Fibroblast of skin of abdomen (primary cell): ENCODE results near the gene DMD.

ENCODE experiments used
- DNase-seq: peaks from one replicate; pipeline ENCODE4 v3.0.0-alpha.2; 2013

The DMD gene

GRCh38 chrX:31154946-31155345 is 2056.4 kb downstream of the DMD start:
- DNase-seq: no peak

- DNase-seq: no peak
Measured at GRCh38 chrX:31153475-31154047, 2057.8 kb downstream of the DMD start.

GRCh38 chrX:31147175-31147574 is 2064.2 kb downstream of the DMD start:
- DNase-seq: no peak

- no peak for DNase-seq
Measured at GRCh38 chrX:31139961-31140360, 2071.4 kb downstream of the DMD start.

- DNase-seq: no peak
Measured at GRCh38 chrX:31138124-31138523, 2073.2 kb downstream of the DMD start.

DNA sequence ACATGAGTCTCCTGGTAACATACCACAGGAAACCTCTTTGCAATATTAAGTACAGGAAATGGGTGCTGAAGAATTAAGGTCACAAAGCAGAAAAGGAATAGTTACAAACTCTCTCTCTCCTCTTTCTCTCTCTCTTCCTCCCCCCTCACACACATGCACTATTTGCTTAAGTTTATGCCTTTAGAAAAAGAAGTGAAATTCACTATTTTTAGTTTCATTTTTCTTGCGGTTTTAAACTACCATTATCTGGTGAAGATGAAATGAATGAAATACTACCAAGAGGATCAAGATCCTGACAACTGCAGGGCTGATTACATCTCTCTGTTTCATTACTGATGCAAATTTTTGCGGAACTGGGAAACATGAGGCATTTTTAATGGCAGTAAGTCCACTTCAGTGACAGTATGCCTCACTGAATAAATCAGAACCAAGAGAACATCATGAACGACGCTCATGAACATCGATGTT is 2075.2 kb downstream of the DMD start:
- no peak for DNase-seq

GRCh38 chrX:31132821-31133241 is 2078.5 kb downstream of the DMD start:
- DNase-seq: no peak

DNA sequence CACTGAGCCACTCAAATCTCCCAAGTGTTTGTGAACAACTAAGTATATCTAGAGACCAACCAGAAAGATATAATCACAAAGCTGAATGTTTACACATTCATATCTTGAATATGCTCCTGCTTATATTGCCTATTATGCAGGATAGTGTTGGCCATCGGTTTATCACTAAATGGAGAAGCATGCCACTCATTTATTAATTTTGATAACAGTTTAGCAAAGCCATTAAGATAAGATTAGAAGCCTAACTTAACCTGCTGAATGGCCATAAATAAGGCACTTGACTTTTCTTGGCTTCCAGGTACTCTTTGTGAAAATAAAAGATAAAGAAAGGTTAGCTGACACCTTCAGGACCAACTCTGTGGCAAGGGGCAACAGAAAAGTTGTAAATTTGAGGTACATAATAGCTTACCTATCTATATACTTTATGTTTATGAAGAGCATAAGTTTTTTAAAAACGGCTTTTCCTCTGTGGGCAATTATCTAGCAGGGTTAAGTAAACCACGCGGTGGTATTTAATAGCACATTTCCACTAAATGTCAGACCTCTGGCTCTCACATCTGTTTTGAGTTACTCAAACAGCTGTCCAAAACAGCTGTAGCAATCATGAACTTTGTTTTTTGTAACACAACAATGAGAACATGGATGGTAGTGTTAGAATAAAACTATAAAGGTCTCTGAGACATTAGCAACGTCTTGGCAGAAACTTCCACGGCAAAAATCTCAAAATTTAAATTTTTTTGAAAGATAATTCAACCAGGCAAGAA is 2080.7 kb downstream of the DMD start:
- DNase-seq: no peak

DNA sequence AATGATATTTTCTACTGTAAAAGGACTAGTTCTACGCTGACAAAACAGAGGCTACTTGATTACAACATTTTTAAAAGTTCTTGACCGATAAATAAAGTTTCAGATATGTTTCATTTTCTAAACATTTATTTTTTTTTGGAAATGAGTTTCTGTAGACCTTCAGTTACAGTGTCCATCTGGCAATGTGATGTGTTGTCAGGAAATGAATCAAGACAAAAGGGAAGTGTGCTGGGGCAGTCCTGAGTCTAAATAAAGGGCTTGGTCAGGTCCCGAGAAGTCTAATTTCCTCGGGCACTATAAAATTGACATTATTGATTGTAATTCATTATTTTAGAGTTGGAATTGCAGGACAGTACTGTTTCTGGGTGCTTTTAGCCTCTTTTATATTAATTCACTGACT is 2082.5 kb downstream of the DMD start:
- DNase-seq: no peak

DNA sequence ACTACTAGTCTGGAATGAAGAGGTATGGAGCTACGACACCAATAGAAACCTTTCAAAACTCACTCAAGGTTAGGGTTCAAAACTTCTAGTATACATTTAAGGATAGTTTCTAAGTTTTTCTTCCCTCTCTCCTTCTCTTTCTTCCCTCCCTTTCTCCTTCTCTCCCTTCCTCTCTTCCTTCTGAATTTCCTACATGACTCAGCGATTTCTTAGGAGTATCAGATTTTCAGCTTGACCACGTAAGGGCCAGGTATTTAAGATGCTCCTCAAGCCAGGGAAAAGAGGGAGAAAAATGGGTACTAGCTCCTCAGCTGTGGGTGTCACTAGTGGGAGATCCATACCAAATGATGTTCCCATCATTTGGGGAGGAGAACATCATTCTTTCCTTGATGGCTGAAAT is 2083.6 kb downstream of the DMD start:
- DNase-seq: no peak

- DNase-seq: peak; percentile 23
Measured at GRCh38 chrX:31126205-31126604, 2085.1 kb downstream of the DMD start.

GRCh38 chrX:31124536-31124935 is 2086.8 kb downstream of the DMD start:
- DNase-seq: no peak

GRCh38 chrX:31123335-31123734 is 2088.0 kb downstream of the DMD start:
- no peak for DNase-seq

DNA sequence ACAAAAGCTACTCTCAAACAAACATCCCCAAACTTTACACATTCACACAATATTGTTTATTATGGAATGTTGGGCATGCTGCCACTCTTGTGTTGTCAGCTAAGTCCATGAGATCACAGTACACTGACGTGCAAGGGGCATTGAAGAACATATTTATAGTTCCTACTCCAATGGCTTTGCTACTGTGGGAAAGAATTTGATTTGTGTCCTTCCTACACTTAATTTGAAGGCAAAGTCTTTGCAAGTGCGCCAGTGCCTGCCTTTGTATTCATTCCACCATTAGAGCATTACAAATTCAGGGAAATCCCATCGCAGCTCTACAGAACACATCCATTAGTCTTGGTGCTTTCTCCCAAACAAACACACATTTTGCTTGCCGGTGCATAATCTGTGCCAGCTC is 2094.1 kb downstream of the DMD start:
- DNase-seq: no peak

- DNase-seq: no peak
Measured at GRCh38 chrX:31115398-31115797, 2096.0 kb downstream of the DMD start.

DNA sequence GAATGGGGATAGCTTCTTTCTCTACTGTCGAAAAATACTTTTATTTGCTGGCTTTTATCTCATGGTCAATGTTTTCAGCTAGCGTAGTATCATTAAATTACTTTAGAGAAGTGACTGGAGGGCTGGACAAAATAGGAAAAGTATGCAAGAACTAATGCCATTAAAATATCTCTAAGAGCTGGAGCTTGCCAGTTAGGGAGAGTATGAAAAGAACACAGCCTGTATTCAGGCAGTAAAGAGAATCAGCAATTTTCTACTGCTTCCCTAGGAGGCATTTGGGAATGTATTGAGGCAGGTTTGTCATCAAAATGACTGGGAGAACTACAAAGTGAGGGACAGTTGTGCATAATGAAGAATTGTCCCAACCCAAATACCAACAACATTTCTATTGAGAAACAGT is 2096.5 kb downstream of the DMD start:
- no peak for DNase-seq

DNA sequence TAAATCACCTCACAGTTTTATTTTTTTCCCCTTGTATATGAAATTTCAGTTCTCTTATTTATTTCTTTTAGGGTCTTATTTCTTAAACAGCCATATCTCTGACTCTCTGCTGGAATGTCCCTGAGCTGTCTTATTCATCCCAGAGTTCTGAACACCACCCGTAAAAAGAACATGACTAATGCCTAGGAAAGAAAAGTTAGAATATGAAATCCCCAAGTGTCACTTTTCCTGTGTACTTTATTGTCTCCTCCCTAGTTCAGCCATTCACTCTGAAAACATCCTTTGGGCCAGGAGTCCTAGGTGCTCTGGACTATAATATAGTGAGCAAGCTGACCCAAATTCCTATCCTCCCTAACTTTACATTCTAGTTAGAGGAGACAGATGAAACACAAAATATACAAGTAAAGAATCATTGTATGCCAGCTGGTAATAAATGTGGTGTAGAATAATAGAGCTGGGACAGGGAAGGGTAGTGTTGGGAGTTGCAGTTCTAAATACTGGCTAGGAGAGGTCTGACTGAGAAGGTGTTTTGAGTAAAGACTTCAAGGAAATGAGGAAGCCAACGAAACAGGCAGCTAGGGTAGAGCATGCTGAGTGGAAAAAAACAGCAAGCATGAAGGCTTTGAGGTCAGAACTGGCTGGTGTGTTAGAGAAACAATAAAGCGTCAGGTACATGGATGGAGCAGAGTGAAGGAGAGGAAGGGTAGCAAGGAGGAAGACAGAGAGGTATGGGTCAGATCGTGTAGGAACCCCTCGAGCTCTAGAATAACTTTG is 2098.9 kb downstream of the DMD start:
- DNase-seq: no peak

- DNase-seq: no peak
Measured at GRCh38 chrX:31110657-31111056, 2100.7 kb downstream of the DMD start.

DNA sequence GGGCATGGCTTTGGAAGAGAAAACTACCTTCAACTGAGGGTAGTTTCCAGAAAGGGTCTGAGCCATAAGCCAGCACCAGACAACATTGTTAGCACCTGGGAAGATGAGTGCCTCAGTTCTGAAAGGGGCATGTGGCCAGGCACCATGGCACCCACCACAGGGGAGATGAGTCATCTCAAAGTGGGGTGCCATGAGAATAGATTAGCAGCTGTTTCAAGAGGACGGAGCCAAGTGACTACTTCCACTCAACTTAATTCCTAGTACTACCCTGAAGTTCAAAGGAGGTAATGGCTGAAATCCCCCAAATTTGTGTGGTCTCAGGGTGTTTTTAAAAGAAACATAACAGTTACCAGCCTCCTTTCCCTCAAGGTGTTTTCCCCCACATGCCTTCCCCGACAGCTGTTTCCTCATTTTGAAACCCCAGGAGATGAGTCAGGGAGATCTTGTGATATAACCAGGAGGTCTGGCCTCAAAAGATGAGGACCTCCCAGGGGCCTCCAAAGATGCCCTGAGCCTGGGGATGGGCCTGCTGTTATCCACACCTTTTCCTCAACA is 2111.7 kb downstream of the DMD start:
- no peak for DNase-seq

DNA sequence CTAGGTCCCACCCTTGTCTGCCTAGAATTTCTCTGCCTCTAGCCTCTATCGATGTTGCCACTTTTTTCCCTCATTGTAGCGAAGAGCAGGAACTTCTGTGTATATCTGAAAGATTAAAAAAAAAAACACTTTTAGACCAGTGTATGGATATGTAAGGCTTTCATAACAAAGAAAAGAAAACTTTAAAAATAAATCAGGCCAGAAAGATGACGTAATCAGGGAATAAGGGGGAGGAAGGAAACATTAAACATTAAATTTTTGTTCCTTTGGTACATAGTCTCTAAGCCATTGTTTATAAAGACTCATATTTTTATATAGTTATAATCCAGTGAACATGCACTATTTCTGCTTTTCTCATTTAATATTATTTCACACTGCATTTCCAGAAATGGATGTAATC is 2113.3 kb downstream of the DMD start:
- no peak for DNase-seq

DNA sequence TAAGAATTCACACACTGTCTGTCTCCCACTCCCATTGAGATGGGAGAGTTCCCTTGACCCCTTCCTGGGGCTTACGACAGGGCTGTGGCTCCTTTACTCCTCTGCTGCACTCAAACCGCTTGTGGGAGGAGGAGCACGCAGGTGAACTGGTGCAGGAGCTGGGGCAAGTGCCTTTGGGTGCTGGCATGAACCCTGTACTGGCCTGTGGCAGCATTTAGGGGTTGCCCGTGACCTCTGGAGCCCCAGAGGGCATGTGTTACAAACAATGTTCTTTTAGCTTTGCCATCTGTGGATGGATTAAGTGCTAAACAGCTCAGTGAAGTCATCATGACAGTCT is 2117.7 kb downstream of the DMD start:
- no peak for DNase-seq

DNA sequence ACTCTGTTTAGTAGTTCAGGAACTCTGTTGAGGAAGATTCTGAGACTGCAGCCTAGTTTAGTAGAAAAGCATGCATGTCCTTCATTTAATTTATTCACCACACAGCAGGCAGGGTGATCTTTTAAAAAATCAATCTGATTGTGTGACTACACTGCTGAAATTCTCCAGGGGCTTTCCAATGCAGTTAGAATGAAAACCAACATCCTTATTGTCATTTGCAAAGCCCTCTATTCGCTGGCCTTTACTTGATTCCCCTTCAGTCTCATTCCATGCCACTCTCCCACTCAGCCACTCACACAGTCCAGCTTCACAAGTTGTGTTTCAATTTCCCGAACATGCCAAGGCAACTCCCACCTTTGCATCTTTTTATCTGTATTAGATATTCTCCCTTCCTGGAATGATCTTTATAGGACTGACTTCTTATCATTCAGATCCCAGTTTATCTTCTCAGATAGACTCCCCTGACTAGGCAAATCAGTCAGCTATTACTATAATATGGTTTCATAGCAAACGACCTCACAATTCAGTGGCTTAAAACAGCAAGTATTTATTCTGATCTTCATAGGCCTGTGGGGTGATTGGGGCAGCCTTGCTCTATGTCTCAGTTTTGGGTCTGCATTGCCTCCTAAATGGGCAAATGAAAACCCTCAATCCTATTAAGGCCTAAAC is 2118.2 kb downstream of the DMD start:
- DNase-seq: no peak

DNA sequence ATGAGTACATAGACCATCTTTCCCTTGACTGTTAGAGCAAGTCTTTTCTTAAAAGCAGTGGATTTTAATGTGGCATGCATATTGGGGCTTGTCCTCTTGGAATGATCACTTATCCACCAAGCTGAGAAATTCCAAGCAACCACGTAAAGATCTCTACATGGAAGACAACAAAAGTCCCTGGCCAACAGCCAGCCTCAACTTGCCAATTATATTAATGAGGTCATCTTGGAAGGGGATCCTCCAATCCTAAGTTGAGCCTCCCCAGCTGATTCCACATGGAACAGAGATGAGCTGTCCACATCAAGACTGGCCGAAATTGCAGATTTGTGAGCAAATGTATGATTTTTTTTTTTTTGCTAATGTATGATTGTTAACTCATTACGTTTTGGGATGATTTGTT is 2118.9 kb downstream of the DMD start:
- no peak for DNase-seq
